ACC112 (cell line): ENCODE data around the gene BCAR1.
"Not testable (repeated sequence)": the region's sequence is repeated elsewhere in the genome, so short reads cannot be mapped to it uniquely, and the experiment has no call there.

Source experiments
- H2AFZ ChIP-seq: fragments of 200-600 bp; sonication (generic); one replicate; pipeline ENCODE4 v1.6.0; 2017; ENCODE audit warnings: antibody characterized with exemption, low read length; ENCODE audit not compliant: unreplicated experiment
- H3K27ac ChIP-seq: fragments of 200-600 bp; sonication (generic); 2 replicates; pipeline ENCODE4 v1.5.1; 2014; ENCODE audit warnings: low read depth, mild to moderate bottlenecking, antibody characterized with exemption, low read length, moderate library complexity
- H3K27me3 ChIP-seq: fragments of 200-600 bp; sonication (generic); 2 replicates; pipeline ENCODE4 v1.6.1; 2014; ENCODE audit warnings: mild to moderate bottlenecking, antibody characterized with exemption, low read length, moderate library complexity, mixed read lengths; ENCODE audit not compliant: insufficient read depth
- H3K36me3 ChIP-seq: fragments of 200-600 bp; sonication (generic); 2 replicates; pipeline ENCODE4 v1.6.1; 2016; ENCODE audit warnings: mild to moderate bottlenecking, antibody characterized with exemption, low read length, moderate library complexity, mixed read lengths; ENCODE audit not compliant: insufficient read depth
- H3K4me1 ChIP-seq: fragments of 200-600 bp; sonication (generic); one replicate; pipeline ENCODE4 v1.6.1; 2016; ENCODE audit warnings: low read length, mixed read lengths; ENCODE audit not compliant: insufficient read depth, unreplicated experiment, control insufficient read depth
- H3K4me3 ChIP-seq: fragments of 200-600 bp; sonication (generic); 2 replicates; pipeline ENCODE4 v1.5.1; 2014; ENCODE audit warnings: mild to moderate bottlenecking, low read depth, low read length
- H3K79me2 ChIP-seq: fragments of 200-600 bp; sonication (generic); one replicate; pipeline ENCODE4 v1.6.0; 2016; ENCODE audit warnings: low read length; ENCODE audit not compliant: control insufficient read depth, unreplicated experiment, insufficient read depth

Gene BCAR1

GRCh38 chr16:75288181-75288580 is 36.8 kb upstream of the BCAR1 start:
- Histone ChIP-seq H2AFZ (no peak overlapping the region), H3K36me3 (no peaks in the 10 kb centered on the region), H3K27ac (no peak overlapping the region), H3K79me2 (no peaks in the 10 kb centered on the region), H3K27me3 (no peaks in the 10 kb centered on the region), H3K4me1 (peaks cover 17% of the 10 kb centered on the region), H3K4me3 (no peak overlapping the region)

- peaks cover 17% of the 10 kb centered on the region for H3K4me1 ChIP-seq
- H3K36me3 ChIP-seq, result no peaks in the 10 kb centered on the region
- no peak overlapping the region for H2AFZ ChIP-seq
- H3K27me3 ChIP-seq, result no peaks in the 10 kb centered on the region
- no peak overlapping the region for H3K27ac ChIP-seq
- no peaks in the 10 kb centered on the region for H3K79me2 ChIP-seq
- H3K4me3 ChIP-seq, result no peak overlapping the region
Measured at GRCh38 chr16:75287708-75288107, 36.3 kb upstream of the BCAR1 start.

- H3K27ac ChIP-seq, result no peak overlapping the region
- H3K4me1 ChIP-seq, result peaks cover 17% of the 10 kb centered on the region
- no peaks in the 10 kb centered on the region for H3K36me3 ChIP-seq
- no peaks in the 10 kb centered on the region for H3K27me3 ChIP-seq
- no peak overlapping the region for H3K4me3 ChIP-seq
- H2AFZ ChIP-seq, result no peak overlapping the region
- no peaks in the 10 kb centered on the region for H3K79me2 ChIP-seq
Measured at GRCh38 chr16:75286389-75286788, 35.0 kb upstream of the BCAR1 start.

- H2AFZ ChIP-seq, result no peak overlapping the region
- H3K79me2 ChIP-seq, result no peaks in the 10 kb centered on the region
- peaks cover under 1% of the 10 kb centered on the region for H3K4me1 ChIP-seq
- no peaks in the 10 kb centered on the region for H3K36me3 ChIP-seq
- H3K27ac ChIP-seq, result no peak overlapping the region
- H3K27me3 ChIP-seq, result no peaks in the 10 kb centered on the region
- H3K4me3 ChIP-seq, result no peak overlapping the region
Measured at GRCh38 chr16:75282466-75283281, 31.2 kb upstream of the BCAR1 start.

- Histone ChIP-seq H2AFZ (no peak overlapping the region), H3K27me3 (no peaks in the 10 kb centered on the region), H3K4me3 (no peak overlapping the region), H3K36me3 (no peaks in the 10 kb centered on the region), H3K4me1 (no peaks in the 10 kb centered on the region), H3K79me2 (no peaks in the 10 kb centered on the region), H3K27ac (no peak overlapping the region)
Measured at GRCh38 chr16:75281826-75282225, 30.4 kb upstream of the BCAR1 start.

GRCh38 chr16:75281009-75281408 is 29.6 kb upstream of the BCAR1 start:
- not testable (repeated sequence) for H2AFZ ChIP-seq, H3K4me3 ChIP-seq, H3K27ac ChIP-seq, H3K79me2 ChIP-seq, H3K36me3 ChIP-seq, H3K4me1 ChIP-seq, H3K27me3 ChIP-seq

GRCh38 chr16:75280331-75280804 is 28.9 kb upstream of the BCAR1 start:
- no peak overlapping the region for H3K27ac ChIP-seq
- no peaks in the 10 kb centered on the region for H3K79me2 ChIP-seq

GRCh38 chr16:75279305-75279704 is 27.9 kb upstream of the BCAR1 start:
- Histone ChIP-seq H2AFZ (no peak overlapping the region), H3K4me1 (no peaks in the 10 kb centered on the region), H3K4me3 (no peak overlapping the region), H3K36me3 (no peaks in the 10 kb centered on the region), H3K79me2 (no peaks in the 10 kb centered on the region), H3K27ac (no peak overlapping the region), H3K27me3 (no peaks in the 10 kb centered on the region)

More at GRCh38 chr16:75280331-75280804, 28.9 kb upstream of the BCAR1 start:
- no peaks in the 10 kb centered on the region for H3K36me3 ChIP-seq
- H3K4me1 ChIP-seq, result no peaks in the 10 kb centered on the region
- H2AFZ ChIP-seq, result no peak overlapping the region
- no peak overlapping the region for H3K4me3 ChIP-seq
- H3K27me3 ChIP-seq, result no peaks in the 10 kb centered on the region

GRCh38 chr16:75273054-75273925 is 21.9 kb upstream of the BCAR1 start:
- no peaks in the 10 kb centered on the region for H3K36me3 ChIP-seq
- no peak overlapping the region for H3K27ac ChIP-seq
- H3K4me1 ChIP-seq, result peaks cover 7% of the 10 kb centered on the region
- H3K4me3 ChIP-seq, result no peak overlapping the region
- no peaks in the 10 kb centered on the region for H3K79me2 ChIP-seq
- H2AFZ ChIP-seq, result no peak overlapping the region
- H3K27me3 ChIP-seq, result no peaks in the 10 kb centered on the region

GRCh38 chr16:75272629-75273028 is 21.2 kb upstream of the BCAR1 start:
- not testable (repeated sequence) for H3K4me3 ChIP-seq, H3K27ac ChIP-seq, H2AFZ ChIP-seq, H3K36me3 ChIP-seq, H3K27me3 ChIP-seq, H3K79me2 ChIP-seq
- H3K4me1 ChIP-seq, result peaks cover 13% of the 10 kb centered on the region
